RCC 7860 (cell line): ENCODE results near the gene NKG7.

Experiments used
- DNase-seq: peaks from one replicate; pipeline ENCODE4 v3.0.0-alpha.2; 2015; ENCODE audit warnings: low spot score
- FAIRE-seq: peaks from 2 replicates; lab custom pipeline; 2012; peaks lifted over from hg19 to GRCh38; lab: Jason Lieb, UNC

The NKG7 gene

GRCh38 chr19:51338563-51339312 lies 33.7 kb downstream of the NKG7 start:
- DNase-seq, result peak; percentile 46
- no peak for FAIRE-seq

GRCh38 chr19:51337861-51338562 lies 34.4 kb downstream of the NKG7 start:
- FAIRE-seq (no peak), DNase-seq (no peak)

GRCh38 chr19:51337141-51337860 lies 35.2 kb downstream of the NKG7 start:
- no peak for FAIRE-seq
- no peak for DNase-seq

- no peak for FAIRE-seq
- no peak for DNase-seq
Observed at GRCh38 chr19:51333836-51334460, 38.5 kb downstream of the NKG7 start.

- no peak for FAIRE-seq
- DNase-seq, result no peak
Observed at GRCh38 chr19:51331716-51332115, 40.7 kb downstream of the NKG7 start.

- FAIRE-seq (no peak), DNase-seq (no peak)
Observed at GRCh38 chr19:51331193-51331592, 41.3 kb downstream of the NKG7 start.

- FAIRE-seq, result no peak
Observed at GRCh38 chr19:51330366-51330765, 42.1 kb downstream of the NKG7 start.

GRCh38 chr19:51329411-51329810 lies 43.0 kb downstream of the NKG7 start:
- FAIRE-seq (no peak), DNase-seq (no peak)

More at GRCh38 chr19:51330366-51330765, 42.1 kb downstream of the NKG7 start:
- no peak for DNase-seq

GRCh38 chr19:51327066-51328001 lies 45.1 kb downstream of the NKG7 start:
- DNase-seq (no peak), FAIRE-seq (no peak)

- DNase-seq (no peak), FAIRE-seq (no peak)
Observed at GRCh38 chr19:51326216-51327065, 46.0 kb downstream of the NKG7 start.

- FAIRE-seq, result no peak
Observed at GRCh38 chr19:51325161-51325976, 47.1 kb downstream of the NKG7 start.

GRCh38 chr19:51324167-51324481 lies 48.3 kb downstream of the NKG7 start:
- FAIRE-seq (no peak), DNase-seq (no peak)

More at GRCh38 chr19:51325161-51325976, 47.1 kb downstream of the NKG7 start:
- DNase-seq, result no peak

- no peak for FAIRE-seq
- no peak for DNase-seq
Observed at GRCh38 chr19:51323481-51324166, 48.8 kb downstream of the NKG7 start.

- DNase-seq (no peak), FAIRE-seq (no peak)
Observed at GRCh38 chr19:51321799-51322198, 50.7 kb downstream of the NKG7 start.
